OCI-LY7 (cell line): Measurements from ENCODE around the gene ATG9A.

Experiments
- CTCF ChIP-seq: fragments of 200-600 bp; sonication (generic); conservative IDR thresholded peaks from 2 replicates; pipeline ENCODE4 v1.5.1; 2014; ENCODE audit warnings: mild to moderate bottlenecking, antibody characterized with exemption, low read length, moderate library complexity, mixed read lengths
- EZH2phosphoT487 ChIP-seq: fragments of 200-600 bp; sonication (generic); IDR thresholded peaks from 2 replicates; pipeline ENCODE4 v1.6.1; 2018; ENCODE audit warnings: low read depth, borderline replicate concordance, mild to moderate bottlenecking, mixed run types, antibody characterized with exemption, low read length, moderate library complexity, mixed read lengths

GRCh38 chr2:219175928-219176817, 53.3 kb downstream of the ATG9A start:
- no peak for TF ChIP-seq CTCF
- no peak for TF ChIP-seq EZH2phosphoT487
